ENCODE measurements around the gene KRT27.

- TF ChIP-seq CTCF (IDR thresholded peaks at IDR 0.05) (no peak), POLR2A (IDR thresholded peaks at IDR 0.05) (no peak)
These were observed 18.8 kb upstream of the KRT27 start for GRCh38 chr17:40801157-40801556.

Data from body of pancreas (tissue), 4 donors.